Activated T-cell treated with anti-CD3 and anti-CD28 coated beads, Interleukin-2, amount 50 U/mL, for 4 hours (primary cell): ENCODE measurements around the gene CRTC2. TPM values are rescaled to one million over a fixed set of nuclear protein-coding genes. Genes with fewer than 3 reads are reported as not detected.
A peak's percentile ranks its signal among the peaks of the same experiment; 100 is the strongest.
"Not testable (repeated sequence)": the region's sequence is repeated elsewhere in the genome, so short reads cannot be mapped to it uniquely, and the experiment has no call there.

ENCODE experiments used
- ATAC-seq, 2 donors: fragments of 200-7000 bp; cut with Tn5 transposase; one replicate each; pipeline ENCODE4 v1.10.0; 2021
- DNase-seq: peaks from one replicate; pipeline ENCODE4 v3.0.0-alpha.2; 2020
- H3K27me3 Mint-ChIP-seq: one replicate; pipeline ENCODE4 v1.8.0; 2021; ENCODE audit warnings: low read depth, mixed read lengths
- H3K36me3 Mint-ChIP-seq: one replicate; pipeline ENCODE4 v1.8.0; 2022; ENCODE audit warnings: mixed read lengths; ENCODE audit not compliant: insufficient read depth
- H3K4me1 Mint-ChIP-seq: one replicate; pipeline ENCODE4 v1.8.0; 2021; ENCODE audit warnings: low read depth, mixed read lengths
- H3K4me3 Mint-ChIP-seq: one replicate; pipeline ENCODE4 v1.8.0; 2021; ENCODE audit warnings: mild to moderate bottlenecking, moderate library complexity, mixed read lengths
- H3K9me3 Mint-ChIP-seq: one replicate; pipeline ENCODE4 v1.8.0; 2021; ENCODE audit warnings: mixed read lengths
- total RNA-seq, 3 donors: library from RNA; stranded (reverse); gene quantifications; one replicate each; pipeline ENCODE4 v1.2.1, GENCODE V29; 2021

CRTC2 gene
- total RNA-seq, 3 donors from 2014 or later = 43.7 to 56.0 (median 51.7) TPM

DNA sequence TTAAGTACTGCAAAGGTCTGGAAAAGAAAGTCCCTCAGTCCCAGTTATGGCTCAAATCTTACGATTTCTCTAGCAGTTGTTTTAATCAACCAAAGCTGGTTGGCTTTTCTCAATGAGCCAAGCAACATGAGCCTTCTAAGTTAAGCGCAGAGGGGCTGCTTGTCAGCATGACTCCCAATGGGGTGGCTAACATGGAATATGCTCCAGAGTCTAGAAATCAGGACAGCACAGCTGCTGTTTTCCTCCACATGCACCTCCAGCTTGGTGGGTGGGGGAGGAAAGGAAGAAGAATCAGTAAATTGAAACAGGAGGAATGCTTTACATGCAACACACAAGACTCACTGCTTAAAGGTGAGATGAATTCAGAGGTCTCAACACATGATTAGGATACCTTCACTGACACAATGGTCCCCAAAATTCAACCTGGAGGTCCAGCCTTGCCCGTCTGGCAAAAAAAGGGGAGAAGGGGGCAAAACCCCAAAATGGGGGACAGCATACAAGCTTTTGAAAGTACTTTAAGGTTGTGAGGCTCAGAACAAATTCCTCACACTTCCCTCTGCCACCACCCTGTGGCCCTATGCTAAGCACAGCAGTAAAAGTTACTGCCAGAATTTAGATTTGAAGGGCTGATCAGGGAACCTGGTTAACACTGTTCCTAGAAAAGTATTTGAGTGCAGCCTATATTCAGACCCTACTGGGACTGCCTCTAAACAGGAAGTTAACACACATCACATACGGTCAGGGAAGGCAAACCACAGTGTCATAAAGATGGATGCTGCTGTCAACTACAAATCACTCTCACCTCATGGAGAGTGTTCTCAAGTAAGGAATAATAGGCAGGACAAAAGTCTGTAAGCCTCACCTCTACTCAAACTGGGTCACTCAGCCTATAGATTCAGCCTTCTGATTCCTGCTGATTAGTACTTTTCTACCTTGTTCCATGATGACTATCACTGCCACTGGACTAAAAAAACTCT lies 38.2 kb downstream of the CRTC2 start:
- Mint-ChIP-seq H3K4me3 (peak overlapping the region; percentile 95), H3K36me3 (peaks cover 15% of the 10 kb centered on the region), H3K27me3 (no peaks in the 10 kb centered on the region), H3K9me3 (no peaks in the 10 kb centered on the region), H3K4me1 (peaks cover 54% of the 10 kb centered on the region)
- ATAC-seq (no peak), DNase-seq (no peak)

DNA sequence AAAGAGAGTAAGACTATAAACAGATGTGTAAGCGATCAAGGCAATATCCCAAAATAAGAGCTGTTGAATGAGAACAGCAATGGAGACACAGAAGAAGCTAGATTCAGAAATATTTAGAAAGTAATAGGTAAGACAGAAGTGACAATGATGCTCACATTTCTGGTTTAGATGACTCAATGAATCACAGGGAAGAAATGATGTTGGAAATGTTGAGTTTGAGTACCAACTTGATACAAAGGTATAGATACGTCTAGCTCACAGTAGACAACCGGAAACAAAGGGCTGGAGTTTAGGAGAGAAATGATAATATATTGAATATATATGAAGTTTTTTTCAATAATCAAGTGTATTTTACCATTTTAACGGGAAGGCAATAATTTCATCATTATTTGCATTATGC lies 42.1 kb downstream of the CRTC2 start:
- no peak overlapping the region for H3K4me3 Mint-ChIP-seq
- peaks cover 58% of the 10 kb centered on the region for H3K4me1 Mint-ChIP-seq
- ATAC-seq (peak in 1 of 2 donors; percentile 39), DNase-seq (no peak)
- H3K36me3 Mint-ChIP-seq = peaks cover 14% of the 10 kb centered on the region
- no peaks in the 10 kb centered on the region for H3K9me3 Mint-ChIP-seq
- no peaks in the 10 kb centered on the region for H3K27me3 Mint-ChIP-seq

DNA sequence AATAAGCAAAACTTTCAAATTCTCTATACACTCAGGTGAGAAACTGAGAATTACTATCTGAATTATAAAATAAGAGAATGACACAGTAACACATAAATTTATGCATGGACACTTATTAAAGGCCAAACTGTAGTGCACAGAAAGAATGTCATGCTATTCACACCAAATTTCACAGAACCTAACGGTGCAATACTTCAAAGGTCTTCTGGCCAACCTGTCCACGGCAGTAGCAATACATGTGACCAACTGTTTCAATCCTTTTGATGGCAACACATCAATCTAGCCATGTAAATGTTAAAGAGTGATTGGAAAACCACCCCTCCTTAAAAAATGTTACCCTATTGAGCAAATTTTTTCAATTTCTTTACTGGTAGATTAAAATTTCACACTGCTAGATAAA lies 46.1 kb downstream of the CRTC2 start:
- no peaks in the 10 kb centered on the region for H3K9me3 Mint-ChIP-seq
- ATAC-seq (no peak), DNase-seq (no peak)
- H3K4me3 Mint-ChIP-seq = no peak overlapping the region
- H3K36me3 Mint-ChIP-seq = peaks cover 8% of the 10 kb centered on the region
- peaks cover 30% of the 10 kb centered on the region for H3K4me1 Mint-ChIP-seq
- no peaks in the 10 kb centered on the region for H3K27me3 Mint-ChIP-seq

DNA sequence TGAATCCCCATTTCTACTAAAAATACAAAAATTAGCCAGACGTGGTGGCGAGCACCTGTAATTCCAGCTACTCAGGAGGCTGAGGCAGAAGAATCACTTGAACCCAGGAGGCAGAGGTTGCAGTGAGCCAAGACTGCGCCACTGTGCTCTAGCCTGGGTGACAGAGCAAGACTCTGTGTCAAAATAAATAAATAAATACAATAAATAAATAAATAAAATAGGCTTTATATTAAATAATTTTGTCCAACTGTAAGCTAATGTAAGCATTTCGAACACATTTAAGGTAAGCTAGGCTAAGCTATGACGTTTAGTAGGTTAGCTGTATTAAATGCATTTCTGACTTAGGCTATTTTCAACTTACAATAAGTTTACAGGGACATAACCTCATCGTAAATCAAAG lies 47.9 kb downstream of the CRTC2 start:
- DNase-seq = not testable (repeated sequence)

DNA sequence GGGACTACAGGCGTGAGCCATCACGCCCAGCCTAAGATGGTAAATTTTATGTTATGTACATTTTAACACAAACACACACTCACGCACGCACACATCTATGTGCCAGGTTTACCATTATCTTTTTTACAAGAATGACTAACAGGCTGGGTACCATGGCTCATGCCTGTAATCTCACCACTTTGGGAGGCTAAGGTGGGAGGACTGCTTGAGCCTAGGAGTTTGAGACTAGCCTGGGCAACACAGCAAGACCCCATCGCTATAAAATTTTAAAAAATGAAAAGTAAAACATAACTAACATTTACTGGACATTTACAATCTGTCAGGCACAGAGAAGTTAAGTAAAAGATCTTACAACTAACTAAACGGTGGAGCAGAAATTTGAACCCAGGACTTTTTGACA lies 50.3 kb downstream of the CRTC2 start:
- Mint-ChIP-seq H3K4me1 (peaks cover 37% of the 10 kb centered on the region), H3K36me3 (peaks cover 13% of the 10 kb centered on the region)

More for the DNA sequence above, 47.9 kb downstream of the CRTC2 start:
- not testable (repeated sequence) for H3K4me3 Mint-ChIP-seq, H3K27me3 Mint-ChIP-seq, ATAC-seq, H3K9me3 Mint-ChIP-seq
- Mint-ChIP-seq H3K36me3 (peaks cover 13% of the 10 kb centered on the region), H3K4me1 (peaks cover 35% of the 10 kb centered on the region)

DNA sequence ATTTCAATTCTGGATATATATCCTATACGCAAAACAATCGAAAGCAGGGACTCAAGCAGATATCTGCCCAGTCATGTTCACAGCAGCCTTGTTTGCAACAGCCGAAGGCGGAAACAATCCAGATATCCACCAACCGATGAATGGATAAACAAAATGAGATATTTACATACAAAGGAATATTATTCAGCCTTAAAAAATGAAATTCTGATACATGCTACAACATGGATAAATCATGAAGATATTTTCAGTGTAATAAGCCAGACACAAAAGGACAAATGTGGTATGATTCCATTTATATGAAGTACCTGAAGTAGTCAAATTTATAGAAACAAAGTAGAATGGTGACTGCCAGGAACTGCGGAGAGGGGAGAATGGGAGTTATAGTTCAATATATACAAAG lies 51.3 kb downstream of the CRTC2 start:
- H3K4me1 Mint-ChIP-seq = peaks cover 32% of the 10 kb centered on the region
- ATAC-seq = no peak
- no peak for DNase-seq
- H3K4me3 Mint-ChIP-seq = no peak overlapping the region
- H3K36me3 Mint-ChIP-seq = peaks cover 13% of the 10 kb centered on the region
- H3K27me3 Mint-ChIP-seq = no peaks in the 10 kb centered on the region
- H3K9me3 Mint-ChIP-seq = no peaks in the 10 kb centered on the region

More for the DNA sequence above, 50.3 kb downstream of the CRTC2 start:
- no peaks in the 10 kb centered on the region for H3K9me3 Mint-ChIP-seq
- ATAC-seq (no peak), DNase-seq (no peak)
- no peak overlapping the region for H3K4me3 Mint-ChIP-seq
- no peaks in the 10 kb centered on the region for H3K27me3 Mint-ChIP-seq

DNA sequence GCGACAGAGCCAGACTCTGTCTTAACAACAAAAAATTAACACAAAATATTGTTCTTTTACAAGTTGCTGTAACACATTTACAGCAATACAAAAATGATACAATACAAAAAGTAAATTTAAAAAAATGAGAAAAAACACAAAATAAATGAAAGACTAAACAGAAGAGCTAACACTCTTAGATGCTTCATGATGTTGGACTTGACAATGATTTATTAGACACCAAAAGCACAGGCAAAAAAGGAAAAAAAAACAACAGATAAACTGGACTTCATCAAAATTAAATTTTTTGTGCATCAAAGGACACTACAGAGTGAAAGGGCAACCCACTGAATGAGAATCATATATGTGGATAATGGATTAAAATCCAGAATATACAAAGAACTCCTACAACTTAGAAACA lies 52.0 kb downstream of the CRTC2 start:
- no peak for DNase-seq
- Mint-ChIP-seq H3K9me3 (no peaks in the 10 kb centered on the region), H3K27me3 (no peaks in the 10 kb centered on the region), H3K36me3 (peaks cover 10% of the 10 kb centered on the region), H3K4me1 (peaks cover 28% of the 10 kb centered on the region), H3K4me3 (no peak overlapping the region)
- no peak for ATAC-seq

DNA sequence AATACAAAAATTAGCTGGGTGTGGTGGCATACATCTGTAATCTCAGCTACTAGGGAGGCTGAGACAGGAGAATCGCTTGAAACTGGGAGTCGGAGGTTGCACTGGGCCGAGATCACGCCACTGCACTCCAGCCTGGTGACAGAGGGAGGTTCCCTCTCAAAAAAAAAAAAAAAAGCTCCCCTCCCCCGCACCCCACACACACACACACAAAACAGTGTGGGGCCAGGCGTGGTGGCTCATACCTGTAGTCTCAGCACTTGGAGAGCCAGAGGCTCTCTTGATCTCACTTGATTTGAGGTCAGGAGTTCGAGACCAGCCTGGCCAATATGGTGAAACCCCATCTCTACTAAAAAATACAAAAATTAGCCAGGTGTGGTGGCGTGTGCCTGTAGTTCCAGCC lies 52.5 kb downstream of the CRTC2 start:
- peaks cover 24% of the 10 kb centered on the region for H3K4me1 Mint-ChIP-seq
- not testable (repeated sequence) for DNase-seq, H3K9me3 Mint-ChIP-seq, H3K4me3 Mint-ChIP-seq, H3K27me3 Mint-ChIP-seq
- H3K36me3 Mint-ChIP-seq = peaks cover 10% of the 10 kb centered on the region
- ATAC-seq = peak in 1 of 2 donors; percentile 43

DNA sequence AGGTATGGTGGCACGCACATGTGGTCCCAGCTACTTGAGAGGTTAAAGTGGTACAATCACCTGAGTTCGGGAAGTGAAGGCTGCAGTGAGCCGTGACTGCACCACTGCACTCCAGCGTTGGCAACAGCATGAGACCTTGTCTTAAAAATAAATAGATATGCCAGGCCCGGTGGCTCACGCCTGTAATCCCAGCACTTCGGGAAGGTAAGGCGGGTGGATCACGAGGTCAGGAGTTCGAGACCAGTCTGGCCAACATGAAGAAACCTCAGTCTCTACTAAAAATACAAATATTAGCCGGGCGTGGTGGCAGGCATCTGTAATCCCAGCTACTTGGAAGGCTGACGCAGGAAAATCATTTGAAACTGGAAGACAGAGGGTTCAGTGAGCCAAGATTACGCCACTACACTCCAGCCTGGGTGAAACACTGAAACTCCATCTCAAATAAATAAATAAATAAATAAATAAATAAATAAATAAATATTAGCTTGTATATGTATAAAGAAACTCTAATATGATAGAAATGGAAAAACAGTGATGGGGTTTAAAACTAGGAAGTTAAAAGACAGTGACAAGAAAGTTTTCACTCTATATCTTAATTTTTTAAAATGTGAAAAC lies 54.5 kb downstream of the CRTC2 start:
- Mint-ChIP-seq H3K4me1 (peaks cover 24% of the 10 kb centered on the region), H3K36me3 (peaks cover 10% of the 10 kb centered on the region), H3K4me3 (no peak overlapping the region)

DNA sequence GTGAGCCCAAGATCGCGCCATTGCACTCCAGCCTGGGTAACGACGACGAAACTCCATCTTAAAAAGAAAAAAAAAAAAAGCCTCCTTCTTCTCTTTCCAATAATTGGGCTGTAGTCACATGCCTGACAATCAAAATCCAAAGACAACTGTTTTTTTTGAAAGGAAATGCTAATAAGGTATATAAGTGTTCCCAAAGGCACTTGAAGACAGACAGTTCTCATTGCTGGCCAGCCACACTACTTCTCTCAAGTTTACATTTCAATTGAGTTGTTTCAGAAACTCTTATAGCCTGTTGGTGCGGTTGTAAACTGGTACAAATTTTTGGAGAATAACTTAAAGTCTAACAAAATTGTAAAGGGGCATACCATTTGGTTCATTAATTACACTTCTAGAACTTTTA lies 58.9 kb downstream of the CRTC2 start:
- Mint-ChIP-seq H3K9me3 (no peaks in the 10 kb centered on the region), H3K36me3 (peaks cover 4% of the 10 kb centered on the region), H3K4me3 (no peak overlapping the region), H3K27me3 (no peaks in the 10 kb centered on the region), H3K4me1 (peaks cover 17% of the 10 kb centered on the region)
- ATAC-seq (no peak), DNase-seq (no peak)

More for the DNA sequence above, 54.5 kb downstream of the CRTC2 start:
- Mint-ChIP-seq H3K9me3 (no peaks in the 10 kb centered on the region), H3K27me3 (no peaks in the 10 kb centered on the region)
- ATAC-seq = no peak
- DNase-seq = no peak

Other genes starting within 250 kb of the CRTC2 start
- 10 to 100 TPM; 46.9 to 49.4 (median 48.5) TPM for gene INTS3, start 230.6 kb downstream of the CRTC2 start, total RNA-seq
- 1 to 10 TPM; 3.8 to 6.0 (median 6.0) TPM for gene SLC27A3, start 183.2 kb downstream of the CRTC2 start, total RNA-seq
- gene GATAD2B, start 35.6 kb downstream of the CRTC2 start, total RNA-seq = 10 to 100 TPM; 57.3 to 58.3 (median 57.7) TPM
- gene DENND4B, start 11.9 kb downstream of the CRTC2 start, total RNA-seq = 100 to 1,000 TPM; 110 to 117 (median 115) TPM
- 10 to 100 TPM; 72.6 to 79.3 (median 73.9) TPM for gene SLC39A1, start 4.9 kb upstream of the CRTC2 start, total RNA-seq
- gene CREB3L4, start 9.3 kb upstream of the CRTC2 start, total RNA-seq = 1 to 10 TPM; 4.2 to 4.3 (median 4.3) TPM
- 100 to 1,000 TPM; 257 to 294 (median 273) TPM for gene JTB, start 19.1 kb upstream of the CRTC2 start, total RNA-seq
- gene RAB13, start 27.7 kb upstream of the CRTC2 start, total RNA-seq = 10 to 100 TPM in 1 of 3 donors, 1 to 10 TPM in 2; 7.0 to 16.0 (median 9.3) TPM
- gene RPS27, start 32.1 kb upstream of the CRTC2 start, total RNA-seq = 1,000 to 10,000 TPM; 2,132 to 2,236 (median 2,176) TPM
- gene NUP210L, start 196.5 kb upstream of the CRTC2 start, total RNA-seq = under 1 TPM; 0.05 to 0.08 (median 0.08) TPM
- 100 to 1,000 TPM; 788 to 834 (median 808) TPM for gene TPM3, start 233.5 kb upstream of the CRTC2 start, total RNA-seq
- gene CFAP141, start 247.7 kb upstream of the CRTC2 start, total RNA-seq = not detected